ENCODE measurements around the gene LAMA2. TPM values are rescaled to one million over a fixed set of nuclear protein-coding genes. Genes with fewer than 3 reads are reported as not detected.

The LAMA2 gene
- total and polyA plus RNA-seq, 2 of the 13 experiments (the other 11 are each of a cell fraction or from before 2014, with no cell fraction given), result 0.11 to 0.28 TPM

- no peaks in the 10 kb centered on the region for H3K79me2 ChIP-seq (ENCODE audit: insufficient read depth, low read length)
- ChIA-PET CTCF (ENCODE audit: low intra/inter-chr PET ratio, low total read pairs) (no interaction called here), POLR2A (no interaction called here)
- in situ Hi-C loops (cut with HindIII; ENCODE audit: extremely low pct_ligation_motif_present, low pct_unique_long_range_greater_than_20kb) (no loop called here), intact Hi-C loops (cut with micrococcal nuclease; ENCODE audit: unreplicated experiment) (no loop called here)
- no peaks in the 10 kb centered on the region for H3K36me3 ChIP-seq (replicated peaks in 1 of 2; ENCODE audit: control insufficient read depth in 1 of 2, insufficient read depth in 2 of 2, low read length in 2 of 2)
- H2AFZ ChIP-seq (ENCODE audit: low read length), result no peak overlapping the region
- no peak for DNase-seq (ENCODE audit: low spot score)
- no TSS peak for BruUV-seq (replicated peaks)
- FAIRE-seq, result no peak
- no peak overlapping the region for H3K9ac ChIP-seq (ENCODE audit: insufficient read depth, low read depth, low read length)
- no peaks in the 10 kb centered on the region for H3K27me3 ChIP-seq (ENCODE audit: control insufficient read depth in 1 of 2, insufficient read depth in 2 of 2, low read length in 2 of 2)
- H3K27ac ChIP-seq (ENCODE audit: extremely low read length, insufficient read depth, low read length), result no peak overlapping the region
- no peaks in the 10 kb centered on the region for H3K9me3 ChIP-seq (ENCODE audit: low read length)
- no peak for ATAC-seq
- TF ChIP-seq CBX5 (CRISPR knock-in tag; IDR thresholded peaks at IDR 0.05; ENCODE audit: borderline replicate concordance) (no peak), KMT2A (CRISPR knock-in tag; IDR thresholded peaks at IDR 0.05) (no peak), ZNF468 (CRISPR knock-in tag; IDR thresholded peaks at IDR 0.05) (no peak), ZBTB7A (CRISPR knock-in tag; IDR thresholded peaks at IDR 0.05) (no peak), GZF1 (CRISPR knock-in tag; IDR thresholded peaks at IDR 0.05) (no peak), PHF20 (CRISPR knock-in tag; IDR thresholded peaks at IDR 0.05) (no peak)
- H4K20me1 ChIP-seq (ENCODE audit: insufficient read depth, low read length), result no peaks in the 10 kb centered on the region
- no peak overlapping the region for H3K4me3 ChIP-seq (replicated peaks in 1 of 3; ENCODE audit: insufficient read depth in 1 of 3, low read depth in 2 of 3, low read length in 3 of 3)
- WGBS (ENCODE audit: low lambda C conversion rate), result 0% methylated on average over 2 of the region's 2 CpGs
- H3K4me2 ChIP-seq (ENCODE audit: low read depth, low read length), result no peak overlapping the region
- H3K4me1 ChIP-seq (ENCODE audit: insufficient read depth, low read length), result no peaks in the 10 kb centered on the region
Observed at GRCh38 chr6:128963561-128963960, 80.6 kb downstream of the LAMA2 start.

- Histone ChIP-seq H3K79me2 (ENCODE audit: insufficient read depth, low read length) (no peaks in the 10 kb centered on the region), H3K9ac (ENCODE audit: insufficient read depth, low read depth, low read length) (no peak overlapping the region), H3K27ac (ENCODE audit: extremely low read length, insufficient read depth, low read length) (no peak overlapping the region), H3K4me3 (replicated peaks in 1 of 3; ENCODE audit: insufficient read depth in 1 of 3, low read depth in 2 of 3, low read length in 3 of 3) (no peak overlapping the region), H4K20me1 (ENCODE audit: insufficient read depth, low read length) (no peaks in the 10 kb centered on the region), H2AFZ (ENCODE audit: low read length) (no peak overlapping the region), H3K9me3 (ENCODE audit: low read length) (no peaks in the 10 kb centered on the region), H3K27me3 (ENCODE audit: control insufficient read depth in 1 of 2, insufficient read depth in 2 of 2, low read length in 2 of 2) (no peaks in the 10 kb centered on the region; a peak in 1 of 5 replicates), H3K36me3 (replicated peaks in 1 of 2; ENCODE audit: control insufficient read depth in 1 of 2, insufficient read depth in 2 of 2, low read length in 2 of 2) (no peaks in the 10 kb centered on the region), H3K4me1 (ENCODE audit: insufficient read depth, low read length) (no peaks in the 10 kb centered on the region), H3K4me2 (ENCODE audit: low read depth, low read length) (no peak overlapping the region)
- CTCF ChIA-PET (ENCODE audit: low intra/inter-chr PET ratio, low total read pairs), result no interaction called here
- POLR2A ChIA-PET, result no interaction called here
- in situ Hi-C loops (cut with HindIII; ENCODE audit: extremely low pct_ligation_motif_present, low pct_unique_long_range_greater_than_20kb), result no loop called here
- no peak for TF ChIP-seq TFDP1 (CRISPR knock-in tag; IDR thresholded peaks at IDR 0.05; ENCODE audit: borderline replicate concordance)
- 0% methylated on average over 1 of the region's 1 CpG for WGBS (ENCODE audit: low lambda C conversion rate)
- intact Hi-C loops (cut with micrococcal nuclease; ENCODE audit: unreplicated experiment), result no loop called here
- BruUV-seq (replicated peaks), result no TSS peak
- no peak for FAIRE-seq
- no peak for DNase-seq (ENCODE audit: low spot score)
- no peak for ATAC-seq
Observed at GRCh38 chr6:128964233-128964755, 81.4 kb downstream of the LAMA2 start.

All from HepG2 (cell line).